Keratinocyte (primary cell): Measurements from ENCODE around the gene GRK6. TPM values are rescaled to one million over a fixed set of nuclear protein-coding genes. Genes with fewer than 3 reads are reported as not detected.

Source experiments
- DNase-seq: peaks from one replicate; pipeline ENCODE4 v3.0.0-alpha.2; 2011; ENCODE audit warnings: low read depth, missing footprints, low spot score
- FAIRE-seq: peaks from 2 replicates; lab custom pipeline; 2011; peaks lifted over from hg19 to GRCh38; lab: Jason Lieb, UNC
- H2AFZ ChIP-seq: 2 replicates; pipeline ENCODE4 v1.6.0; 2012; ENCODE audit warnings: low read length, control low read depth, inconsistent platforms; ENCODE audit not compliant: control insufficient read depth
- H3K27ac ChIP-seq: 2 replicates; pipeline ENCODE4 v1.5.1; 2011; ENCODE audit warnings: low read length; ENCODE audit not compliant: control insufficient read depth, insufficient read depth
- H3K27me3 ChIP-seq: 3 replicates; pipeline ENCODE4 v1.6.0; 2011; ENCODE audit warnings: low read length; ENCODE audit not compliant: control insufficient read depth, insufficient read depth; ENCODE audit errors: extremely low read depth
- H3K36me3 ChIP-seq, 2 experiments: 2 replicates in 1 of 2; 3 replicates in 1 of 2; pipeline ENCODE4 v1.5.1; 2011; ENCODE audit warnings: low read length in 2 of 2, mild to moderate bottlenecking in 1 of 2; ENCODE audit not compliant: control insufficient read depth in 2 of 2, insufficient read depth in 2 of 2; ENCODE audit errors: extremely low read depth in 1 of 2
- H3K4me1 ChIP-seq: 3 replicates; pipeline ENCODE4 v1.5.1; 2011; ENCODE audit warnings: low read length; ENCODE audit not compliant: control insufficient read depth, insufficient read depth; ENCODE audit errors: extremely low read depth
- H3K4me2 ChIP-seq: 3 replicates; pipeline ENCODE4 v1.6.0; 2011; ENCODE audit warnings: low read depth, low read length; ENCODE audit not compliant: control insufficient read depth, insufficient read depth; ENCODE audit errors: extremely low read depth
- H3K4me3 ChIP-seq, 3 experiments: fragments of 200-600 bp in 1 of 3; sonication (generic) in 1 of 3; 2 replicates in 2 of 3; 3 replicates in 1 of 3; pipeline ENCODE4 v1.5.1; 2011 to 2016; ENCODE audit warnings: low read length in 3 of 3, mild to moderate bottlenecking in 3 of 3, control low read depth in 2 of 3, inconsistent platforms in 1 of 3, low read depth in 1 of 3, mixed read lengths in 1 of 3, mixed run types in 1 of 3, moderate library complexity in 1 of 3; ENCODE audit not compliant: control insufficient read depth in 2 of 3, insufficient read depth in 2 of 3; ENCODE audit errors: extremely low read depth in 1 of 3
- H3K79me2 ChIP-seq: 2 replicates; pipeline ENCODE4 v1.6.0; 2012; ENCODE audit warnings: low read length; ENCODE audit not compliant: control insufficient read depth, insufficient read depth
- H3K9ac ChIP-seq: 3 replicates; pipeline ENCODE4 v1.6.0; 2011; ENCODE audit warnings: low read length; ENCODE audit not compliant: control insufficient read depth, insufficient read depth; ENCODE audit errors: extremely low read depth
- H3K9me1 ChIP-seq: 3 replicates; pipeline ENCODE4 v1.6.0; 2011; ENCODE audit warnings: low read length; ENCODE audit not compliant: control insufficient read depth, insufficient read depth; ENCODE audit errors: extremely low read depth
- H3K9me3 ChIP-seq: 2 replicates; pipeline ENCODE4 v1.5.1; 2012; ENCODE audit warnings: low read depth, low read length; ENCODE audit not compliant: control insufficient read depth
- H4K20me1 ChIP-seq: 3 replicates; pipeline ENCODE4 v1.6.0; 2011; ENCODE audit warnings: low read length; ENCODE audit not compliant: control insufficient read depth, insufficient read depth; ENCODE audit errors: extremely low read depth
- EZH2 ChIP-seq: IDR thresholded peaks from one replicate; pipeline ENCODE4 v1.6.1; 2012; ENCODE audit warnings: inconsistent platforms, mild to moderate bottlenecking, low read length, moderate library complexity
- dilution Hi-C: fragments of 300-500 bp; cut with MboI; formaldehyde crosslinking; loops from one replicate; pipeline ENCODE4 v1.7.0; 2020; ENCODE audit warnings: low sequenced_read_pairs; ENCODE audit not compliant: extremely low pct_ligation_motif_present
- polyA plus RNA-seq, 5 experiments: library from polyadenylated mRNA; depleted of rRNA in 3 of 5; stranded (reverse) in 3 of 5; stranded (forward) in 1 of 5; unstranded in 1 of 5; fragments of >200 nt; gene quantifications; 1 replicate in 1 of 5; 2 replicates in 3 of 5; 3 replicates in 1 of 5; pipeline versions ENCODE4 v1.2.1 to v1.2.3, GENCODE V29; 2011 to 2012; ENCODE audit warnings: missing spikeins in 2 of 5, low read depth in 1 of 5, low replicate concordance in 1 of 5
- TF ChIP-seq, protein P1 (sequence below), 3 experiments: IDR thresholded peaks in 1 of 3; conservative IDR thresholded peaks in 1 of 3; optimal IDR thresholded peaks in 1 of 3; 2 replicates in 2 of 3; 3 replicates in 1 of 3; pipeline versions ENCODE3 to v1.5.1; 2011; ENCODE audit warnings: low read length in 3 of 3, mild to moderate bottlenecking in 3 of 3, moderate library complexity in 2 of 3, control low read depth in 1 of 3, inconsistent platforms in 1 of 3; ENCODE audit not compliant: insufficient read depth in 2 of 3; ENCODE audit errors: extremely low read depth in 1 of 3

The GRK6 gene
- polyA plus RNA-seq, 1 donor (not counting 4 experiments of a cell fraction or from before 2014, with no cell fraction given), result 29.9 TPM

DNA sequence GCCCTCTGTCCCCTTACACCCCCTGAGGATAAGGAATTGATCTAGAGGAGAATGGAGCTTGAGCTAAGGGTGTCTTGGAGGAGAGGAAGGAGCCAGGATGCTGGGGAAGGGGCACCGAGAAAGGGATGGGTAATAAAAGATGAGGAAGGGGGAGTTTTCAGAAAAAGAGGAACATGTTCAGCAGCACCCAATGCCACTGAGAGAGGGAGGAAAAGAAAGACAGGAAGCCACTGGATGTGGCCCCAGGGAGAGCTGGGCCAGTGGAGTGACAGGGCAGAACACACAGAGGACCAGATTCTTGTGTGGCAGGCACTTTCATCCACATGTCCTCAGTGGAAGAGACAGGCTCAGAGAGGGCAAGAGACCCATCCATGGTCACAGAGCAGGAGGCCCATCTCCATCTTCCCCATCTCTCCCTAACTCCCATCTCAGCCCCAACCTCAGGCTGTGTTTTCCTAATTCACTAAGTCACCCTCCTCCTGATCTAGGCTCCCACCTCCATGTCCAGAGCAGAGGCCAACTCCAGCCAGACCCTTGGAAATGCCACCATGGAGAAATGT lies 33.2 kb upstream of the GRK6 start:
- Histone ChIP-seq H3K4me2 (no peak overlapping the region), H3K27ac (no peak overlapping the region), H3K27me3 (no peaks in the 10 kb centered on the region), H3K79me2 (no peaks in the 10 kb centered on the region), H3K4me3 (no peak overlapping the region), H3K9me3 (no peaks in the 10 kb centered on the region), H3K9me1 (no peaks in the 10 kb centered on the region), H3K4me1 (peaks cover 24% of the 10 kb centered on the region), H3K9ac (no peak overlapping the region), H3K36me3 (no peaks in the 10 kb centered on the region), H2AFZ (no peak overlapping the region), H4K20me1 (peaks cover 1% of the 10 kb centered on the region)
- TF ChIP-seq EZH2, result no peak
- TF ChIP-seq, protein P1, sequence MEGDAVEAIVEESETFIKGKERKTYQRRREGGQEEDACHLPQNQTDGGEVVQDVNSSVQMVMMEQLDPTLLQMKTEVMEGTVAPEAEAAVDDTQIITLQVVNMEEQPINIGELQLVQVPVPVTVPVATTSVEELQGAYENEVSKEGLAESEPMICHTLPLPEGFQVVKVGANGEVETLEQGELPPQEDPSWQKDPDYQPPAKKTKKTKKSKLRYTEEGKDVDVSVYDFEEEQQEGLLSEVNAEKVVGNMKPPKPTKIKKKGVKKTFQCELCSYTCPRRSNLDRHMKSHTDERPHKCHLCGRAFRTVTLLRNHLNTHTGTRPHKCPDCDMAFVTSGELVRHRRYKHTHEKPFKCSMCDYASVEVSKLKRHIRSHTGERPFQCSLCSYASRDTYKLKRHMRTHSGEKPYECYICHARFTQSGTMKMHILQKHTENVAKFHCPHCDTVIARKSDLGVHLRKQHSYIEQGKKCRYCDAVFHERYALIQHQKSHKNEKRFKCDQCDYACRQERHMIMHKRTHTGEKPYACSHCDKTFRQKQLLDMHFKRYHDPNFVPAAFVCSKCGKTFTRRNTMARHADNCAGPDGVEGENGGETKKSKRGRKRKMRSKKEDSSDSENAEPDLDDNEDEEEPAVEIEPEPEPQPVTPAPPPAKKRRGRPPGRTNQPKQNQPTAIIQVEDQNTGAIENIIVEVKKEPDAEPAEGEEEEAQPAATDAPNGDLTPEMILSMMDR (optimal IDR thresholded peaks at IDR 0.05 in 1 of 3, IDR thresholded peaks at IDR 0.05 in 1 of 3, conservative IDR thresholded peaks at IDR 0.05 in 1 of 3; ENCODE audit: extremely low read depth in 1 of 3, insufficient read depth in 2 of 3, low read length in 3 of 3), result no peak
- dilution Hi-C loops, result no loop called here
- FAIRE-seq, result no peak
- no peak for DNase-seq

DNA sequence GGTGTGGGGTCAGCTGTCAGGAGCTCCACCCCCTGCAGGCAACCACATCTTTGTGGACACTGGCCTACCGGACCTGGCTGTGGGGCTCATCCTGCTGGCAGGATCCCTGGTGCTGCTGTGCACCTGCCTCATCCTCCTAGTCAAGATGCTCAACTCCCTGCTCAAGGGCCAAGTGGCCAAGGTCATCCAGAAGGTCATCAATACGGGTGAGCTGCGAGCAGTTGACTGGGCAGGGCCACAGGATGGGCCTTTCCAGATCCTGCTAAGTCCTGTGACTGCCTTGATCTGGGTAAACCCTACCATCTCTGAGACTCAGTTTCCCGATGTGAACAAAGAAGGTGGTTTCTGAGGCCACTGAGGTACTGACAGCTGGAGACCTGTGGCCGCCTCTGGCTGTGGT lies 32.5 kb upstream of the GRK6 start:
- Histone ChIP-seq H3K4me2 (no peak overlapping the region), H3K79me2 (no peaks in the 10 kb centered on the region), H3K9me1 (no peaks in the 10 kb centered on the region), H3K27ac (no peak overlapping the region), H3K36me3 (no peaks in the 10 kb centered on the region), H3K4me3 (no peak overlapping the region), H4K20me1 (no peaks in the 10 kb centered on the region), H3K27me3 (no peaks in the 10 kb centered on the region), H3K9me3 (no peaks in the 10 kb centered on the region), H3K4me1 (peaks cover 17% of the 10 kb centered on the region), H2AFZ (no peak overlapping the region), H3K9ac (no peak overlapping the region)
- dilution Hi-C loops, result no loop called here
- DNase-seq (no peak), FAIRE-seq (no peak)
- TF ChIP-seq EZH2, result no peak
- TF ChIP-seq, protein P1 (optimal IDR thresholded peaks at IDR 0.05 in 1 of 3, IDR thresholded peaks at IDR 0.05 in 1 of 3, conservative IDR thresholded peaks at IDR 0.05 in 1 of 3; ENCODE audit: extremely low read depth in 1 of 3, insufficient read depth in 2 of 3, low read length in 3 of 3), result no peak
